ENCODE measurements around the gene MCM3AP.
"Not testable (repeated sequence)": the region's sequence is repeated elsewhere in the genome, so short reads cannot be mapped to it uniquely, and the experiment has no call there.

The MCM3AP gene

GRCh38 chr21:46245213-46245915, 40.0 kb downstream of the MCM3AP start:
- H3K36me3 ChIP-seq (ENCODE audit: control insufficient read depth in 2 of 2, insufficient read depth in 2 of 2, low read length in 2 of 2): peaks cover 74 to 79% of the 10 kb centered on the region in 2 donors
- no peak overlapping the region for H3K27ac ChIP-seq (ENCODE audit: low read depth in 2 of 2, low read length in 2 of 2)
- no peak overlapping the region for H3K9ac ChIP-seq (ENCODE audit: low read depth in 1 of 2, low read length in 2 of 2)
- H3K9me3 ChIP-seq (ENCODE audit: control insufficient read depth in 2 of 2, low read length in 2 of 2): no peaks in the 10 kb centered on the region
- no peaks in the 10 kb centered on the region for H3K27me3 ChIP-seq (ENCODE audit: control insufficient read depth in 2 of 2, insufficient read depth in 2 of 2, low read length in 2 of 2)
- H3K4me1 ChIP-seq (ENCODE audit: control insufficient read depth in 2 of 2, insufficient read depth in 2 of 2, low read length in 2 of 2): no peaks in the 10 kb centered on the region
- no peak overlapping the region for H3K4me3 ChIP-seq (ENCODE audit: low read length in 2 of 2)

- H3K9me3 ChIP-seq (ENCODE audit: control insufficient read depth in 2 of 2, low read length in 2 of 2): no peaks in the 10 kb centered on the region
- H3K36me3 ChIP-seq (ENCODE audit: control insufficient read depth in 2 of 2, insufficient read depth in 2 of 2, low read length in 2 of 2): peaks cover 75 to 80% of the 10 kb centered on the region in 2 donors
- no peak overlapping the region for H3K4me3 ChIP-seq (ENCODE audit: low read length in 2 of 2)
- H3K27me3 ChIP-seq (ENCODE audit: control insufficient read depth in 2 of 2, insufficient read depth in 2 of 2, low read length in 2 of 2): no peaks in the 10 kb centered on the region
- no peak overlapping the region for H3K27ac ChIP-seq (ENCODE audit: low read depth in 2 of 2, low read length in 2 of 2)
- no peaks in the 10 kb centered on the region for H3K4me1 ChIP-seq (ENCODE audit: control insufficient read depth in 2 of 2, insufficient read depth in 2 of 2, low read length in 2 of 2)
- H3K9ac ChIP-seq (ENCODE audit: low read depth in 1 of 2, low read length in 2 of 2): no peak overlapping the region
Observed at GRCh38 chr21:46244602-46245001, 40.8 kb downstream of the MCM3AP start.

GRCh38 chr21:46243960-46244361, 41.5 kb downstream of the MCM3AP start:
- no peak overlapping the region for H3K27ac ChIP-seq (ENCODE audit: low read depth in 2 of 2, low read length in 2 of 2)
- H3K36me3 ChIP-seq (ENCODE audit: control insufficient read depth in 2 of 2, insufficient read depth in 2 of 2, low read length in 2 of 2): peaks cover 77 to 81% of the 10 kb centered on the region in 2 donors
- H3K9me3 ChIP-seq (ENCODE audit: control insufficient read depth in 2 of 2, low read length in 2 of 2): no peaks in the 10 kb centered on the region
- no peak overlapping the region for H3K4me3 ChIP-seq (ENCODE audit: low read length in 2 of 2)
- no peaks in the 10 kb centered on the region for H3K4me1 ChIP-seq (ENCODE audit: control insufficient read depth in 2 of 2, insufficient read depth in 2 of 2, low read length in 2 of 2)
- H3K9ac ChIP-seq (ENCODE audit: low read depth in 1 of 2, low read length in 2 of 2): no peak overlapping the region
- H3K27me3 ChIP-seq (ENCODE audit: control insufficient read depth in 2 of 2, insufficient read depth in 2 of 2, low read length in 2 of 2): no peaks in the 10 kb centered on the region

GRCh38 chr21:46243325-46243724, 42.1 kb downstream of the MCM3AP start:
- H3K9ac ChIP-seq (ENCODE audit: low read depth in 1 of 2, low read length in 2 of 2): no peak overlapping the region
- no peaks in the 10 kb centered on the region for H3K27me3 ChIP-seq (ENCODE audit: control insufficient read depth in 2 of 2, insufficient read depth in 2 of 2, low read length in 2 of 2)
- peaks cover 76 to 81% of the 10 kb centered on the region in 2 donors for H3K36me3 ChIP-seq (ENCODE audit: control insufficient read depth in 2 of 2, insufficient read depth in 2 of 2, low read length in 2 of 2)
- no peaks in the 10 kb centered on the region for H3K4me1 ChIP-seq (ENCODE audit: control insufficient read depth in 2 of 2, insufficient read depth in 2 of 2, low read length in 2 of 2)
- H3K9me3 ChIP-seq (ENCODE audit: control insufficient read depth in 2 of 2, low read length in 2 of 2): no peaks in the 10 kb centered on the region
- no peak overlapping the region for H3K27ac ChIP-seq (ENCODE audit: low read depth in 2 of 2, low read length in 2 of 2)
- H3K4me3 ChIP-seq (ENCODE audit: low read length in 2 of 2): no peak overlapping the region

- not testable (repeated sequence) for H3K27me3 ChIP-seq (ENCODE audit: control insufficient read depth in 2 of 2, insufficient read depth in 2 of 2, low read length in 2 of 2); H3K27ac ChIP-seq (ENCODE audit: low read depth in 2 of 2, low read length in 2 of 2); H3K9me3 ChIP-seq (ENCODE audit: control insufficient read depth in 2 of 2, low read length in 2 of 2); H3K4me3 ChIP-seq (ENCODE audit: low read length in 2 of 2); H3K4me1 ChIP-seq (ENCODE audit: control insufficient read depth in 2 of 2, insufficient read depth in 2 of 2, low read length in 2 of 2); H3K9ac ChIP-seq (ENCODE audit: low read depth in 1 of 2, low read length in 2 of 2)
- H3K36me3 ChIP-seq (ENCODE audit: control insufficient read depth in 2 of 2, insufficient read depth in 2 of 2, low read length in 2 of 2): peaks cover 72 to 77% of the 10 kb centered on the region in 2 donors
Observed at GRCh38 chr21:46241577-46241976, 43.8 kb downstream of the MCM3AP start.

- H3K9me3 ChIP-seq (ENCODE audit: control insufficient read depth in 2 of 2, low read length in 2 of 2): no peaks in the 10 kb centered on the region
- H3K36me3 ChIP-seq (ENCODE audit: control insufficient read depth in 2 of 2, insufficient read depth in 2 of 2, low read length in 2 of 2): peaks cover 72 to 77% of the 10 kb centered on the region in 2 donors
- no peaks in the 10 kb centered on the region for H3K4me1 ChIP-seq (ENCODE audit: control insufficient read depth in 2 of 2, insufficient read depth in 2 of 2, low read length in 2 of 2)
- no peak overlapping the region for H3K9ac ChIP-seq (ENCODE audit: low read depth in 1 of 2, low read length in 2 of 2)
- no peak overlapping the region for H3K4me3 ChIP-seq (ENCODE audit: low read length in 2 of 2)
- no peaks in the 10 kb centered on the region for H3K27me3 ChIP-seq (ENCODE audit: control insufficient read depth in 2 of 2, insufficient read depth in 2 of 2, low read length in 2 of 2)
- no peak overlapping the region for H3K27ac ChIP-seq (ENCODE audit: low read depth in 2 of 2, low read length in 2 of 2)
Observed at GRCh38 chr21:46239817-46240325, 45.5 kb downstream of the MCM3AP start.

GRCh38 chr21:46237474-46237873, 47.9 kb downstream of the MCM3AP start:
- no peaks in the 10 kb centered on the region for H3K9me3 ChIP-seq (ENCODE audit: control insufficient read depth in 2 of 2, low read length in 2 of 2)
- H3K9ac ChIP-seq (ENCODE audit: low read depth in 1 of 2, low read length in 2 of 2): no peak overlapping the region
- H3K4me3 ChIP-seq (ENCODE audit: low read length in 2 of 2): no peak overlapping the region
- H3K27me3 ChIP-seq (ENCODE audit: control insufficient read depth in 2 of 2, insufficient read depth in 2 of 2, low read length in 2 of 2): no peaks in the 10 kb centered on the region
- H3K27ac ChIP-seq (ENCODE audit: low read depth in 2 of 2, low read length in 2 of 2): no peak overlapping the region
- H3K36me3 ChIP-seq (ENCODE audit: control insufficient read depth in 2 of 2, insufficient read depth in 2 of 2, low read length in 2 of 2): peaks cover 63 to 69% of the 10 kb centered on the region in 2 donors
- no peaks in the 10 kb centered on the region for H3K4me1 ChIP-seq (ENCODE audit: control insufficient read depth in 2 of 2, insufficient read depth in 2 of 2, low read length in 2 of 2)

- H3K4me1 ChIP-seq (ENCODE audit: control insufficient read depth in 2 of 2, insufficient read depth in 2 of 2, low read length in 2 of 2): peaks cover 4 to 5% of the 10 kb centered on the region in 2 donors
- H3K27me3 ChIP-seq (ENCODE audit: control insufficient read depth in 2 of 2, insufficient read depth in 2 of 2, low read length in 2 of 2): no peaks in the 10 kb centered on the region
- no peak overlapping the region for H3K9ac ChIP-seq (ENCODE audit: low read depth in 1 of 2, low read length in 2 of 2)
- peaks cover 36 to 41% of the 10 kb centered on the region in 2 donors for H3K36me3 ChIP-seq (ENCODE audit: control insufficient read depth in 2 of 2, insufficient read depth in 2 of 2, low read length in 2 of 2)
- no peaks in the 10 kb centered on the region for H3K9me3 ChIP-seq (ENCODE audit: control insufficient read depth in 2 of 2, low read length in 2 of 2)
- no peak overlapping the region for H3K4me3 ChIP-seq (ENCODE audit: low read length in 2 of 2)
- H3K27ac ChIP-seq (ENCODE audit: low read depth in 2 of 2, low read length in 2 of 2): no peak overlapping the region
Observed at GRCh38 chr21:46234436-46234950, 50.9 kb downstream of the MCM3AP start.

- Histone ChIP-seq H3K9me3 (ENCODE audit: control insufficient read depth in 2 of 2, low read length in 2 of 2) (no peaks in the 10 kb centered on the region), H3K27ac (ENCODE audit: low read depth in 2 of 2, low read length in 2 of 2) (no peak overlapping the region), H3K4me3 (ENCODE audit: low read length in 2 of 2) (peak overlapping the region; percentile 64 to 67), H3K4me1 (ENCODE audit: control insufficient read depth in 2 of 2, insufficient read depth in 2 of 2, low read length in 2 of 2) (peaks cover 16 to 23% of the 10 kb centered on the region in 2 donors), H3K36me3 (ENCODE audit: control insufficient read depth in 2 of 2, insufficient read depth in 2 of 2, low read length in 2 of 2) (peaks cover 15 to 16% of the 10 kb centered on the region in 2 donors), H3K9ac (ENCODE audit: low read depth in 1 of 2, low read length in 2 of 2) (peak overlapping the region in 1 of 2 donors; percentile 69), H3K27me3 (ENCODE audit: control insufficient read depth in 2 of 2, insufficient read depth in 2 of 2, low read length in 2 of 2) (no peaks in the 10 kb centered on the region)
Observed at GRCh38 chr21:46229923-46230260, 55.5 kb downstream of the MCM3AP start.

GRCh38 chr21:46229133-46229922, 56.1 kb downstream of the MCM3AP start:
- no peaks in the 10 kb centered on the region for H3K27me3 ChIP-seq (ENCODE audit: control insufficient read depth in 2 of 2, insufficient read depth in 2 of 2, low read length in 2 of 2)
- peaks cover 9 to 11% of the 10 kb centered on the region in 2 donors for H3K36me3 ChIP-seq (ENCODE audit: control insufficient read depth in 2 of 2, insufficient read depth in 2 of 2, low read length in 2 of 2)
- peaks cover 16 to 23% of the 10 kb centered on the region in 2 donors for H3K4me1 ChIP-seq (ENCODE audit: control insufficient read depth in 2 of 2, insufficient read depth in 2 of 2, low read length in 2 of 2)
- H3K27ac ChIP-seq (ENCODE audit: low read depth in 2 of 2, low read length in 2 of 2): peak overlapping the region in 1 of 2 donors; percentile 16
- peak overlapping the region; percentile 32 to 69 for H3K9ac ChIP-seq (ENCODE audit: low read depth in 1 of 2, low read length in 2 of 2)
- H3K9me3 ChIP-seq (ENCODE audit: control insufficient read depth in 2 of 2, low read length in 2 of 2): no peaks in the 10 kb centered on the region
- H3K4me3 ChIP-seq (ENCODE audit: low read length in 2 of 2): peak overlapping the region; percentile 64 to 67
